ENCODE results near the gene OSBPL5.
A peak's percentile ranks its signal among the peaks of the same experiment; 100 is the strongest.

Gene OSBPL5

GRCh38 chr11:3162410-3163240, 2.5 kb downstream of the OSBPL5 start:
- no peak for DNase-seq

GRCh38 chr11:3161720-3162409, 3.2 kb downstream of the OSBPL5 start:
- DNase-seq = peak in 1 of 5 donors; percentile 3

- peak in 1 of 5 donors; percentile 1 for DNase-seq
These were observed 3.8 kb downstream of the OSBPL5 start for GRCh38 chr11:3161309-3161708.

- no peak for DNase-seq
These were observed 4.7 kb downstream of the OSBPL5 start for GRCh38 chr11:3160252-3161031.

GRCh38 chr11:3159296-3160190, 5.6 kb downstream of the OSBPL5 start:
- DNase-seq = no peak

GRCh38 chr11:3158821-3159220, 6.3 kb downstream of the OSBPL5 start:
- no peak for DNase-seq

- DNase-seq = no peak
These were observed 6.9 kb downstream of the OSBPL5 start for GRCh38 chr11:3158131-3158591.

- no peak for DNase-seq
These were observed 7.6 kb downstream of the OSBPL5 start for GRCh38 chr11:3157381-3158130.

GRCh38 chr11:3156661-3157311, 8.3 kb downstream of the OSBPL5 start:
- DNase-seq = no peak

GRCh38 chr11:3156282-3156660, 8.8 kb downstream of the OSBPL5 start:
- DNase-seq = no peak

- no peak for DNase-seq
These were observed 9.3 kb downstream of the OSBPL5 start for GRCh38 chr11:3155691-3156258.

- DNase-seq = no peak
These were observed 9.9 kb downstream of the OSBPL5 start for GRCh38 chr11:3155216-3155615.

- DNase-seq = no peak
These were observed 11.0 kb downstream of the OSBPL5 start for GRCh38 chr11:3154001-3154599.

- no peak for DNase-seq
These were observed 11.7 kb downstream of the OSBPL5 start for GRCh38 chr11:3153291-3153861.

- no peak for DNase-seq
These were observed 12.5 kb downstream of the OSBPL5 start for GRCh38 chr11:3152471-3153110.

GRCh38 chr11:3150726-3151125, 14.4 kb downstream of the OSBPL5 start:
- DNase-seq = no peak

- DNase-seq = no peak
These were observed 15.3 kb downstream of the OSBPL5 start for GRCh38 chr11:3149852-3150188.

GRCh38 chr11:3148990-3149851, 15.9 kb downstream of the OSBPL5 start:
- DNase-seq = no peak

Measured in T-helper 1 cell (primary cell).